ENCODE data around the gene MSI2.

The MSI2 gene

DNA sequence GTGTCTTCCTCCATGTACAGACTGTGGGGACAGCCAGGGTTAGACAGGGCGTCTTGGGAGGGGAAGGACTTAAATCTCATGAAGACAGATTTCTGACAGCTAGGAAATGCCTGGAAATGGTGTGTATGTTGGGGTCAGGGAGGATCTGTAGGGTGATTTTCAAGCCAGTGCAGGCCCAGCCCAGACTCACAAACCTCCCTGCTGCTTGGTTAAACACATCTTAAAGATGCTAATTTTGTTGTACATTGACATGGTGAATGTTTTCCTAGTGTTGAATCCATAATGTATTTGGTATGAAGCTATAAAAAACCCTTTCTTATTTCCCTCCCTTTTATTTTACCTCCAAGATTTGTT is 250.4 kb downstream of the MSI2 start:
- TF ChIP-seq ZFP3 (CRISPR knock-in tag; IDR thresholded peaks at IDR 0.05) (no peak), ZNF8 (CRISPR knock-in tag; IDR thresholded peaks at IDR 0.05) (no peak), BACH2 (CRISPR knock-in tag; IDR thresholded peaks at IDR 0.05; ENCODE audit: borderline replicate concordance) (no peak), ARNTL (CRISPR knock-in tag; IDR thresholded peaks at IDR 0.05; ENCODE audit: borderline replicate concordance, low read depth) (no peak), TCF4 (CRISPR knock-in tag; IDR thresholded peaks at IDR 0.05; ENCODE audit: borderline replicate concordance) (no peak), ZFP30 (CRISPR knock-in tag; IDR thresholded peaks at IDR 0.05) (no peak), ZNF565 (CRISPR knock-in tag; conservative IDR thresholded peaks at IDR 0.05; ENCODE audit: low read depth) (no peak), PPARA (CRISPR knock-in tag; IDR thresholded peaks at IDR 0.05; ENCODE audit: borderline replicate concordance) (no peak)
- TF ChIP-seq, protein P1, sequence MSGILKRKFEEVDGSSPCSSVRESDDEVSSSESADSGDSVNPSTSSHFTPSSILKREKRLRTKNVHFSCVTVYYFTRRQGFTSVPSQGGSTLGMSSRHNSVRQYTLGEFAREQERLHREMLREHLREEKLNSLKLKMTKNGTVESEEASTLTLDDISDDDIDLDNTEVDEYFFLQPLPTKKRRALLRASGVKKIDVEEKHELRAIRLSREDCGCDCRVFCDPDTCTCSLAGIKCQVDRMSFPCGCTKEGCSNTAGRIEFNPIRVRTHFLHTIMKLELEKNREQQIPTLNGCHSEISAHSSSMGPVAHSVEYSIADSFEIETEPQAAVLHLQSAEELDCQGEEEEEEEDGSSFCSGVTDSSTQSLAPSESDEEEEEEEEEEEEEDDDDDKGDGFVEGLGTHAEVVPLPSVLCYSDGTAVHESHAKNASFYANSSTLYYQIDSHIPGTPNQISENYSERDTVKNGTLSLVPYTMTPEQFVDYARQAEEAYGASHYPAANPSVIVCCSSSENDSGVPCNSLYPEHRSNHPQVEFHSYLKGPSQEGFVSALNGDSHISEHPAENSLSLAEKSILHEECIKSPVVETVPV (CRISPR knock-in tag; IDR thresholded peaks at IDR 0.05) = no peak
- TF ChIP-seq, protein P2, sequence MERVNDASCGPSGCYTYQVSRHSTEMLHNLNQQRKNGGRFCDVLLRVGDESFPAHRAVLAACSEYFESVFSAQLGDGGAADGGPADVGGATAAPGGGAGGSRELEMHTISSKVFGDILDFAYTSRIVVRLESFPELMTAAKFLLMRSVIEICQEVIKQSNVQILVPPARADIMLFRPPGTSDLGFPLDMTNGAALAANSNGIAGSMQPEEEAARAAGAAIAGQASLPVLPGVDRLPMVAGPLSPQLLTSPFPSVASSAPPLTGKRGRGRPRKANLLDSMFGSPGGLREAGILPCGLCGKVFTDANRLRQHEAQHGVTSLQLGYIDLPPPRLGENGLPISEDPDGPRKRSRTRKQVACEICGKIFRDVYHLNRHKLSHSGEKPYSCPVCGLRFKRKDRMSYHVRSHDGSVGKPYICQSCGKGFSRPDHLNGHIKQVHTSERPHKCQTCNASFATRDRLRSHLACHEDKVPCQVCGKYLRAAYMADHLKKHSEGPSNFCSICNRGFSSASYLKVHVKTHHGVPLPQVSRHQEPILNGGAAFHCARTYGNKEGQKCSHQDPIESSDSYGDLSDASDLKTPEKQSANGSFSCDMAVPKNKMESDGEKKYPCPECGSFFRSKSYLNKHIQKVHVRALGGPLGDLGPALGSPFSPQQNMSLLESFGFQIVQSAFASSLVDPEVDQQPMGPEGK (CRISPR knock-in tag; IDR thresholded peaks at IDR 0.05; ENCODE audit: borderline replicate concordance) = no peak
- TF ChIP-seq, protein P3, sequence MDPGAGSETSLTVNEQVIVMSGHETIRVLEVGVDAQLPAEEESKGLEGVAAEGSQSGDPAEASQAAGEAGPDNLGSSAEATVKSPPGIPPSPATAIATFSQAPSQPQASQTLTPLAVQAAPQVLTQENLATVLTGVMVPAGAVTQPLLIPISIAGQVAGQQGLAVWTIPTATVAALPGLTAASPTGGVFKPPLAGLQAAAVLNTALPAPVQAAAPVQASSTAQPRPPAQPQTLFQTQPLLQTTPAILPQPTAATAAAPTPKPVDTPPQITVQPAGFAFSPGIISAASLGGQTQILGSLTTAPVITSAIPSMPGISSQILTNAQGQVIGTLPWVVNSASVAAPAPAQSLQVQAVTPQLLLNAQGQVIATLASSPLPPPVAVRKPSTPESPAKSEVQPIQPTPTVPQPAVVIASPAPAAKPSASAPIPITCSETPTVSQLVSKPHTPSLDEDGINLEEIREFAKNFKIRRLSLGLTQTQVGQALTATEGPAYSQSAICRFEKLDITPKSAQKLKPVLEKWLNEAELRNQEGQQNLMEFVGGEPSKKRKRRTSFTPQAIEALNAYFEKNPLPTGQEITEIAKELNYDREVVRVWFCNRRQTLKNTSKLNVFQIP (CRISPR knock-in tag; IDR thresholded peaks at IDR 0.05; ENCODE audit: borderline replicate concordance, low read depth) = no peak
- ATAC-seq = peak; percentile 50

- ATAC-seq = no peak; the same call in 2 of the 3 replicates
- TF ChIP-seq ESRRG (CRISPR knock-in tag; IDR thresholded peaks at IDR 0.05) = no peak
- no peak for TF ChIP-seq ZFP30 (CRISPR knock-in tag; IDR thresholded peaks at IDR 0.05)
- TF ChIP-seq TCF4 (CRISPR knock-in tag; IDR thresholded peaks at IDR 0.05; ENCODE audit: borderline replicate concordance) = peak; percentile 64; the same call in 1 of the 2 replicates
- TF ChIP-seq, protein P1 (CRISPR knock-in tag; IDR thresholded peaks at IDR 0.05) = no peak
- TF ChIP-seq, protein P2 (CRISPR knock-in tag; IDR thresholded peaks at IDR 0.05; ENCODE audit: borderline replicate concordance) = no peak
- no peak for TF ChIP-seq ISL1 (CRISPR knock-in tag; IDR thresholded peaks at IDR 0.05)
- TF ChIP-seq CSDC2 (CRISPR knock-in tag; IDR thresholded peaks at IDR 0.05) = no peak
- TF ChIP-seq TSHZ2 (CRISPR knock-in tag; IDR thresholded peaks at IDR 0.05) = 0 out of 2 replicates have a peak, but pooled peaks have one; percentile 55
- TF ChIP-seq BACH2 (CRISPR knock-in tag; IDR thresholded peaks at IDR 0.05; ENCODE audit: borderline replicate concordance) = 0 out of 2 replicates have a peak, but pooled peaks have one; percentile 25
These were observed 251.5 kb downstream of the MSI2 start for GRCh38 chr17:57507828-57508227.

- no peak for ATAC-seq
- no peak for TF ChIP-seq ZFP30 (CRISPR knock-in tag; IDR thresholded peaks at IDR 0.05)
- no peak for TF ChIP-seq ESRRG (CRISPR knock-in tag; IDR thresholded peaks at IDR 0.05)
- no peak for TF ChIP-seq OSR1 (CRISPR knock-in tag; IDR thresholded peaks at IDR 0.05)
- TF ChIP-seq RARB (CRISPR knock-in tag; IDR thresholded peaks at IDR 0.05) = no peak
- no peak for TF ChIP-seq ZC3H10 (CRISPR knock-in tag; IDR thresholded peaks at IDR 0.05)
- TF ChIP-seq PPARA (CRISPR knock-in tag; IDR thresholded peaks at IDR 0.05; ENCODE audit: borderline replicate concordance) = no peak
- TF ChIP-seq ZFP3 (CRISPR knock-in tag; IDR thresholded peaks at IDR 0.05) = no peak
- TF ChIP-seq GLIS3 (CRISPR knock-in tag; IDR thresholded peaks at IDR 0.05) = no peak
- no peak for TF ChIP-seq ZNF70 (CRISPR knock-in tag; IDR thresholded peaks at IDR 0.05)
- TF ChIP-seq, protein P1 (CRISPR knock-in tag; IDR thresholded peaks at IDR 0.05) = no peak
- TF ChIP-seq BACH2 (CRISPR knock-in tag; IDR thresholded peaks at IDR 0.05; ENCODE audit: borderline replicate concordance) = no peak
- TF ChIP-seq ZNF8 (CRISPR knock-in tag; IDR thresholded peaks at IDR 0.05) = no peak
- no peak for TF ChIP-seq ZNF565 (CRISPR knock-in tag; conservative IDR thresholded peaks at IDR 0.05; ENCODE audit: low read depth)
- TF ChIP-seq, protein P4, sequence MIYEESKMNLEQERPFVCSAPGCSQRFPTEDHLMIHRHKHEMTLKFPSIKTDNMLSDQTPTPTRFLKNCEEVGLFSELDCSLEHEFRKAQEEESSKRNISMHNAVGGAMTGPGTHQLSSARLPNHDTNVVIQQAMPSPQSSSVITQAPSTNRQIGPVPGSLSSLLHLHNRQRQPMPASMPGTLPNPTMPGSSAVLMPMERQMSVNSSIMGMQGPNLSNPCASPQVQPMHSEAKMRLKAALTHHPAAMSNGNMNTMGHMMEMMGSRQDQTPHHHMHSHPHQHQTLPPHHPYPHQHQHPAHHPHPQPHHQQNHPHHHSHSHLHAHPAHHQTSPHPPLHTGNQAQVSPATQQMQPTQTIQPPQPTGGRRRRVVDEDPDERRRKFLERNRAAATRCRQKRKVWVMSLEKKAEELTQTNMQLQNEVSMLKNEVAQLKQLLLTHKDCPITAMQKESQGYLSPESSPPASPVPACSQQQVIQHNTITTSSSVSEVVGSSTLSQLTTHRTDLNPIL (CRISPR knock-in tag; IDR thresholded peaks at IDR 0.05; ENCODE audit: low read depth) = no peak
These were observed 252.3 kb downstream of the MSI2 start for GRCh38 chr17:57508671-57509070.
